ENCODE measurements around the gene RSPH1.

GRCh38 chr21:42532466-42533181 is 36.6 kb upstream of the RSPH1 start:
- peak in 1 of 3 donors; percentile 34 for TF ChIP-seq POLR2AphosphoS5 (IDR thresholded peaks at IDR 0.05)
- TF ChIP-seq CTCF (IDR thresholded peaks at IDR 0.05), result no peak
